HG03175 (cell line): ENCODE measurements around the gene ELL.
"Not testable (repeated sequence)": the region's sequence is repeated elsewhere in the genome, so short reads cannot be mapped to it uniquely, and the experiment has no call there.

ENCODE experiments used
- ATAC-seq: cut with Tn5 transposase; IDR thresholded peaks from one replicate; pipeline ENCODE4 v1.9.1; 2021; ENCODE audit warnings: mild to moderate bottlenecking, moderate library complexity; ENCODE audit not compliant: unreplicated experiment

ELL gene

DNA sequence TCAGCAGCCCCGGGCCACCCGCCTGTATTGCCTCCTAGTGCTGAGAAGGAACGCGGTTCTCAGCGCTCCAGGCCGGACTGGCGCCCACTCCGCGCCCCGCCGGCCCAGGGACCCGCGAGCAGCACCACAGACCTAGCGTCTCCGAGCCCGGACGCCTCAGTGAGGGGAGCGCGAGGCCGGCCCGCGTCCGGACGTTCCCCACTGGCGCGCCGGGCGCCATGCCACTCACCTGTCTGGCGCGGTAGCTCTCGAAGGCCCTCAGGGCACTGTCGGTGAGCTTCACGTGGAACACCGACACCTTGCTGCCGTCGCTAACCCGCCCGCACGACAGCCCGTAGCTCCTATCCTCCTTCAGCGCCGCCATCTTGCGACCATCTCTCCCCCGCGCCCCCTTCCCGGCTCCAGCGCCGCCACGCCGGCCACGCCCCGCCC is at the start of gene ELL:
Gene ELL, minus strand, starts transcription at position 379 of the 432 bp plus-strand sequence. Its CDS starts 15 bp downstream, at position 364.
- no peak for ATAC-seq

DNA sequence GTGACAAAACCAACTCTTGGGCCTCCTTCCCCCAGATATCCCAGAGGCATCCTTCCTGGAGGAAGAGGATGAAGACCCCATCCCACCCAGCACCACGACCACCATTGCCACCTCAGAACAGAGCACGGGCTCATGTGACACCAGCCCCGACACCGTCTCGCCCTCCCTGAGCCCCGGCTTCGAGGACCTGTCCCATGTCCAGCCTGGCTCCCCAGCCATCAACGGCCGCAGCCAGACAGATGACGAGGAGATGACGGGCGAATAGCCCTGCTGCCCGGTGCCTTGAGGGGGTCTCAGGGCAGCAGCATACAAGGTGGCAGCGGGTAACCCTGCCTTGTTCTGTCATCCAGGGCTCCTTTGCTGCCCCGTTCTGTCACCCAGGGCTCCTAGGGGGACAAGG is 46.5 kb upstream of the ELL start:
- no peak for ATAC-seq

DNA sequence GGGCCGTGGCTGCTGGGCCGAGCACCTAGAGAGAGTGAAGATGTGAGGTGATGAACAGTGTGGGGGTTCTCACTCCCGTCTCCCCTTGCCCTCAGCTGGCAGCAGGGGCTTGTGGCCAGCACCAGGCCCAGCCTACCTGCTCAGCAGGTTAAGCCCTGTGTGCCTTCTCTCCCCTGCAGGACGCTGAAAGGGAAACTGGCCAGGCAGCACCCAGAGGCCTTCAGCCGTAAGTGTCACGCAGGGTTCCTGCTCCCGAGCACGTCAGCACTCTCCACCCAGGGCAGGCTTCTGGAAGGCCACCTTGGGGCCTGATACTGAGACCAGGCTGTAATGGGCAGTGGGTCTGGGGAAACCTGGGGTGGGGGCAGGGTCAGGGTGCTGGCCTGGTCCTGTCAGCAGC is 45.1 kb upstream of the ELL start:
- no peak for ATAC-seq

DNA sequence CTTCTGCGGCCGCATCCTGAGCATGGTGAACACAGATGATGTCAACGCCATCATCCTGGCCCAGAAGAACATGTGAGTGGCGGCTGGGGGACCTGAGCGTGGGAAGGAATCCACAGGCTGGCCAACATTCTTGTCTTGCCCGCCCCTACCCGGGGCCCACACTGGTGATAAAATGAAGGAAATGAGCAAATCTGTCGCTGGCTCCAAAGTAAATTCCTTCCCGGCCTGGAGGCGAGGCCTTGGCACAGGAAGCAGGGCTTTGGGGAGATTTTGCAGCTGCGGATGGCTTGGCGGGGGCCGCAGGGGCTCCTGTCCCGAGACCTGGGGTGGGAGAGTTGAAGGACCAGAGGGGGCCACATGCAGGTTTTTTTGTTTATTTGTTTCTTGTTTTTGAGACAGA is 40.2 kb upstream of the ELL start:
- ATAC-seq: no peak

DNA sequence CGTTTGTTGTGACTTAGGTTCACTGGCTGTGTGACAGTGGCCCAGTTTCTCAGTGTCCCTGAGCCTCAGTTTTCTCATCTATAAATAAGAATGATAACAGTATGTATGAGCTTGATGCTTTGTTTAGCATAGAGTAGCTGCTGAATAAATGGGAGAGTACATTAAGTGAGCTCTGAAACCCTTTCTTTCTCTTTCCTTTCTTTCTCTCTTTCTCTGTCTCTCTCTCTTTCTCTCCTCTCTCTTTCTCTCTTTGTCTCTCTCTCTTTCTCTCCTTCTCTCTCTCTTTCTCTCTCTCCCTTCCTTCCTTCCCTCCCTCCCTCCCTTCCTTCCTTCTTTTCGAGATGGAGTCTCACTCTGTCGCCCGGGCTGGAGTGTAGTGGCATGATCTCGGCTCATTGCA is 37.8 kb upstream of the ELL start:
- no peak for ATAC-seq

DNA sequence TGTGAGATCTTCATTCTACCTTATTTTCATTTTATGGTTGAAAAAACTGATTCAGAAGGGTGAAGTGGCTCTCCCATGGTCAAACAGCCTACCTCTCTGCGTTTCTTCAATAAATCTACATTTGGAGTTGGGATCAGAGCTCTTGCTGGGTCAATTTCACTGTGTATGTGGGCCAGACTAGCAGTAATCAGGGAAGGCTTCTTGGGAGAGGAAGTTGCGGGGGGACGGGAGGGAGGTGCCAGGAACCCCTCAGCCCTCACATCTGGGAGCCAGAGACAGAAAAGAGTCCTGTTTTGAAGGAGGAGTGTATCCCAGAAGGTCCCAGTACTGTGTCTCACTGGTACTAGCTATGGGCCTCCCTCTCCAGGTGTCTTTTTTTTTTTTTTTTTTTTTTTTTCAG is 36.7 kb upstream of the ELL start:
- ATAC-seq: no peak

DNA sequence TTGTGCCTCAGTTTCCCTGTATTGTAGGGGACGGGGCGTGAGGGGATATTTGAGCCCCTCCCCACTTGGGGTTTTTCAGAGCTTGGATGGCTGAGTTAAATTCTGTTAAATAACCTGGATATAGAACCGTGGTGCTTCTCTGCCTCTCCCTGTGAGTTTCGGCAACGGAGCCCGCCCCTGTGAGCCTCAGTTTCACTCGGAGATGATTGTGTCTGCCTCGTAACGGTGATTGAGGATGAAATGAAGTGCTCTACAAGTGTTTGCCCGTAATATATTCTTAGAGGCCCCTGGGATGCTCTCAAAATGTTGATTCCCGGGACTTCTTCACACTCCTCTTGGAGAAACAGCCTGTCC is 36.3 kb upstream of the ELL start:
- no peak for ATAC-seq

DNA sequence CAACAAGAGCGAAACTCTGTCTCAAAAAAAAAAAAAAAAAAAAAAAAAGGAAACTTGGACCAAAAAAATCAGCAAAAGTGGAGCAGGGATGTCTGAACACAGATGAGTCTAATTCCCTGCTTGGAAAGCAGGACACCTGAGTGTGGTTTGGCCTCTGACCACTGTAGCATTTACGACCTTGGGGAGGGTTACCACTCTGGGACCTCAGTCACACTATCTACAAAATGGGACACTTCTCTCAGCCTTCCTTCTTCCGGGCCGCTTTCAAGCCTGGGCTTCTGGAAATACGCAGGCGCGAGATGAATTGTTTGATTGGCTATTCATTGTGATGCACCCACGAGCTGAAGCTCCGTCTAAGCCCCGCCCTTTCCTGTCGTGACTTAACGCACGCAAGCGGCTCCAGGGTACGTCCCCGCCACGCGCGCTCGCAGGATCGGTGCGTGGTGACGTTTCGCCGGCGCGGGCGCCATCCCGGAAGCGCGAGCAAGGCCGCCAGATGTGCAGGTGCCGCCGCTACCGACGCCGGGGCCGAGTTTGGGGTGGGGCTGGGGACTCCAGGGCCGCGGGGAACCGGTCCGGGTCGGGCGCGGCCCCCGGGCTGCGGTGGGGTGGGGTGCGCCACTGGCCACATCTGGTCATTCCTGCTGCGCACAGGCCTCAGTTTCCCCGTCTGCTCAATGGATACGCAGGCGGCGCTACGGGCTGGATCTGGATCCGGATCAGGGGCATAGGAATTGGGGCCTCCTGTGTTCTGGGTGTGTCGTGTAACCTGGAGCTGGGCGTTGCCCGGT is 35.7 kb upstream of the ELL start, which contains the start of gene KXD1:
Gene KXD1, plus strand, starts transcription at position 460 of the 791 bp plus-strand sequence. CDS start 4,187 bp downstream, outside the sequence.
- peak; percentile 92 for ATAC-seq

DNA sequence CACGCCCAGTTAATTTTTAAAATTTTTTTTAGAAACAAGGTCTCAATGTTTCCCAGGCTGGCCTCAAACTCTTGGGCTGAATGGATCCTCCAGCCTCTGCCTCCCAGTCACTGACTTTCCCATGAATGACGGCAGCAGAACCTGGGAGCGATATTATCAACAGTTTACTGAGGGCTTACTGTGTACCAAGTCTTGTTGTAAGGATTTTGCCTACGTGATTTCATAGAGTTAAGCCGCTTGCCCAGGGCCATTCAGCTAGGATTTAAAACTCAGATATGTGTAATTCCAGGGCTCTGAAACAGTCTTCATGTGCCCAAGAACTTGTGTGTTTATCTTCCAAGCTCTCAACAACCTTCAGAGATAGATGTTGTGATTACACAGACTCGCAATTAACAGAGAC is 29.8 kb upstream of the ELL start:
- ATAC-seq: no peak

DNA sequence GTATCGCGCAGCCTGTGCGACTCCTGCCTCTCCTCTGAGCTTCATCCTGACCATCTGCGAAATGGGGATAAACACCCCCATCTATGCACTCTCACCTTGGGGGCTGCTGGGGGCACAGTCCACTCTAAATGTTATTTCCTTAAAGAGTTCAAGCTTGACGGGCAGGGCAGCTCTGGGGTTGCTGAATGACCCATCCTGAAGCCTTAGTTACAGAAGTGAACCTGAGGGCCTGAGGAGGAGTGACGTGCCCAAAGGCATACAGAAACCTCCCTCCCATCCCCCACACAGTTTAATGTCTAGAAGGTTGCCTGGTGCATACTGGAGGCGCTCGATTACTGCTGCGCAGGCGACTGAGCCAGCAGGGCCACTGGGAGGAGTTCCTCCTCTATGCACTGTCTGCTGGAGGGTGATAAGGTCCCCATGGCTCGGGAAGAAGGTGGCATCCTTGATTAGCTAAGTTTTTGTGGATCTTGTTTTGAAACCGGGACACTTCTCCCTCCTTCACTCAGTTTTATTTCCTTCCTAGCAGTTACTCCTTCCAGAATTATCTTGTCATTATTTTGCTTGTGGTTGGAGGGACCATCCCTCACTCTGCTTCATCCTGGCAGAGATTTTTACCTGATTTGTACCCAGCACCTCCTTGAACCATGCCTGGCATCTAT is 22.1 kb upstream of the ELL start:
- ATAC-seq: peak; percentile 57

DNA sequence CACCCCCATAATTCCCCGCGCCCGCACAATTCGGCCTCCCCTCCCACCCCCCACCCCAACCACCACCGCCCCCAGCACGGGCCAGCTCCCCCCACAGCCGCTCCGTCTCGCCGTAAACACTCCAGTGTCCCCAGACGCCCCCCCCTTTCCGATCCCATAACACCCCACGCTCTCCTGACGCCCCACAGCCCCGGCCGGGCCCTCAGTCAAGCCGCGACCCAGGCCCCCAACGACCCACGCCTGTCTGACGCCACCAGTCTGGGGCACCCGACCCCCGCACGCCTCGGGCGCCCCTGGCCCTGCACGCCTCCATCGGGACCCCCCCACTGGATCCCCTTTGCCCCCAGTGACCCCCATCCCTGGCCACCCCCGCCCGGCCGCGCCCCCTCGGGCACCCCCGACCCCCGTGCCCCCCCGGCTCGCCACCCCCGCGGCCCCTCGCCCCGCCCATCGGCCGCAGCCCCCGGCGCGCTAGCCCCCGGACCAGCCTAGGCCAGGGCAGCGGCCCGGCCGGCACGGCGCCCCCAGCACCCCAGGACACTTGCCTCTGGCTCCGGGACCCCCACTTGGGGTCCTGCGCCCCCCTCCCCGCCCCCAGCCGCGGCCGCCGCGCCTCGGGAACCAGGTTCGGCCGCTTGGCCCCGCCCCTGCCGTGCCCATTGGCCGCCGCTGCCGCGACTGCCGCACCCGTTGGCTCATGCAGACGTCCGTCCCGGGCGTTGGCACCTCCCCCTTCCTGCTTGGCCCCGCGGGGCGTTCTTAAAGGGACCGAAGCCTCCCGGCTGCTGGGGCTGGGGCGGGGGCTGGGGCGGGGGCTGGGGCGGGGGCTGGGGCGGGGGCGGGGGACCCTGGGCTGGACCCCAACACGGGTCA is 21.3 kb upstream of the ELL start, which contains the start of gene FKBP8:
Gene FKBP8, minus strand, starts transcription at position 633 of the 873 bp plus-strand sequence. CDS start 1,603 bp downstream, outside the sequence.
- peak; percentile 94 for ATAC-seq

DNA sequence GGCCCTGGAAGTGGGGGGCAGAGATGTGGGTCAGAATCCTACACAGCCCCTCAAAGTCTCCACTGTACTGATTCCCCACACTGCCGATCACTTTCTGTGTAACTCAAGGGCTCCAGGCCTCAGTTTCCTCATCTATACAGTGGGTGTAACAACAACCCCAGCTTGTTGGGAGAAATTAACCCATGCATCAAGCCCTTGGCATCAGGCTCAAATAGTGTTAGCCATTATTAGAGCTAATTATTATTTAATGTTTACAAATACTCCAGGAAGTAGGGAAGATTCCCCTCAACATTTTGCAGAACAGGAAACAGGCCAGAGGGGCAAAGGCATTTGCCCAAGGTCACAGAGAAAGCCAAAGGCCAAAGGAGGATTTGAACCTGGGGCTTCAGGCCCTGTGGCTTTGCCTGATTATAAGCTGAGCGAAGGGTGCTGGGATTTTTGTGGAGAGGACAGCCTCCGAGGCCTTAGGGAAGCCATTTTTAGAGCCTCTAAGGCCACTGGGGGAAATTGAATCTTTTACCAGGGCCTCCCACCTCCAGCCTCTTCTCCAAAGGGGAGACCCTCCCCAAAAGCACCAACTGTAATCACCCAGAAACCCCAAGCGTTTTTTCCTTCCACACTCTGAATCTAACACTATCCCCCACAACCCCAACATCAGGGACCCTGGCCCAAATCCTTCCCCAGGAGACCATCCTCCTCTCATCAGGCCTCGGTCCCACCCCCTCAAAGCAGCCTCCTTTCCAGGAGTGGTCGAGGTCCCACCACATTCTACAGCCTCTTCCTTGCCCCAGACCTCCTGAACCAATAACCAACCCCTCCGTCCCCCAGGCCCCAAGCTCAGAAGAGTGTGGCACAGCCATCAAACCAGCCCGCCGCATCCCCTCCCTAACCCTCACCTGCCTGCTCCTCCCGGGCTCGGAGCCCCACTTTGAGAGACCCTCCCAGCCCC is 20.4 kb upstream of the ELL start:
- no peak for ATAC-seq

DNA sequence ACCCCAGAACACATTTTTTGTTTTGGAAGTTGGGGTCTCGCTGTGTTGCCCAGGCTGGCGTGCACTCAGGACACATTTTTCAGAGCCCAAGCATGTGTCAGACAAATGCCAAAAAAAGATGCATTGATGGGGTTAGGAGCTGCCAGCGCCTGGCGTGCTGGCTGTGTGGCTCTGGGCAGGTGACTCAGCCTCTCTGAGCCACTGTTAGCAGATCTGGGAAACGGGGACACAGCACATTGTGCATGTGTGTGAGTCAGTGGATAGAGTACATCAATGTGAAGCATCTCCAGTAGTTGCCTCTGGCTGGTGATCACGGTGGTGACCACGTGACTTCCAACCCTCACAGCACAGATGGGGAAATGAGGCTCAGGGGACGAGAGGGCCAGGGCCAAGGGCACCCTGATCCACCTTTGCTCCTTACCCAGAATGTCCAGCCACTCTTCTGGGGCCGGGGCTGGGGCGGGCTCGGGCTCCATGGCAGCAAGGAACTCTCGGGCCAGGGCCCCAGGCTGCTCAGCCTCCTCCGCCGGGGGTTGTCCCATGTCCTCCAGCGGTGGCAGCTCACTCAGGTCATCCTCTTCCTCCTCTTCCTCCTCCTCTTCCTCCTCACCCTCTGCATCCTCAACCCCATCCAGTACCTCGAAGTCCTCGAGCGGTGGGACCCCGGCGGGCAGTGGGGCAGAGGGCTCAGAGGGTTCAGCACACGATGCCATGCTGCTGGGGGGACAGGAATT is 19.6 kb upstream of the ELL start:
- no peak for ATAC-seq

DNA sequence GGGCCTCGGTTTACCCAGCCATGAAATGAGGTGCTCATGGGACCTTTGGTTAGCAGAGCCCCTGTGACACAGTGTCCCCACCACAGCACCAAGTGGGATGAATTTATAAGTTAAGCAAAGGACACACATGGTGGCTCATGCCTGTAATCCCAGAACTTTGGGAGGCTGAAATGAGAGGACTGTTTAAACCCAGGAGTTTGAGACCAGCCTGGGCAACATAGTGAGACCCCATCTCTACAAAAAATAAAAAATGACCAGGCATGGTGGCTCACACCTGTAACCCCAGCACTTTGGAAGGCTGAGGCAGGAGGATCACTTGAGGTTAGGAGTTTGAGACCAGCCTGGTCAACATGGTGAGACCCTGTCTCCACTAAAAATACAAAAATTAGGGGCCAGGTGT is 18.3 kb upstream of the ELL start:
- ATAC-seq: not testable (repeated sequence)

DNA sequence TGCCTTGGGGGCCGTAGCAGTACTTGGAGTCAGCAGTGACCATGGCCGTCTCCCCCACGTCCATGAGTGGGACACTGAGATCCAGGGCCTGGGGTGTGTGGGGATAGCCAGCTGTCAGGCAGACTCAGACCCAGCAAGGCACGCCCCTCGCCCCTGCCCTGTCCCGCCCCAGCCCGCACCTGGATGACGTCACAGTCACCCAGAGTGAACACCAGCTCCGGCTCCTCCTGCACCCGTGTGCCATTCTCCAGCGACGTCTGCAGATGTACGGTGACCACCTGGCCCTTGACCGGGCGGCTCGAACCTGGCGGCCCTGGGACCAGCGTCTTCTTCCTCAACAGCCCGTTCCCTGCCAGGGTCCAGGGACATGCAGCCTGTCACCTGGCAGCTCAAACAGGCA is 17.5 kb upstream of the ELL start:
- ATAC-seq: no peak

DNA sequence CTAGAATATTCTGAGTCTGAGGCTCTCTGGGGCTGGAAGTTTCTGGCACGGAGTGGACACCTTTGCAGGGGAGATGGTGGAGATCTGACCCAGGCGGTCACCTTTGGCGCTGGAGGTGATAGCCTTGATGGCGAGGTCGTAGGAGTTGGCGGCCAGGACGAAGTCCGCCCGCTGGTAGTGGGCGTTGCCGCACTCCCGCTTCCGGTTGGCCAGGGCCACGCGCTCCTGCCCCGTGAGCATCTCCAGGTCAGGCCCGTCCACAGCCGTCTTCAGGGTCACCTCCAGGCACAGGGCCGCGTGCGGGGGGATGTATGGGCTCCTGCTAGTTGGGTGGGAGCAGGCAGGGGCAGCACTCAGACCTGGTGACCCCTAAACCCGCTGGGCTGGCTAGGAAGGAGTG is 16.2 kb upstream of the ELL start:
- ATAC-seq: no peak

DNA sequence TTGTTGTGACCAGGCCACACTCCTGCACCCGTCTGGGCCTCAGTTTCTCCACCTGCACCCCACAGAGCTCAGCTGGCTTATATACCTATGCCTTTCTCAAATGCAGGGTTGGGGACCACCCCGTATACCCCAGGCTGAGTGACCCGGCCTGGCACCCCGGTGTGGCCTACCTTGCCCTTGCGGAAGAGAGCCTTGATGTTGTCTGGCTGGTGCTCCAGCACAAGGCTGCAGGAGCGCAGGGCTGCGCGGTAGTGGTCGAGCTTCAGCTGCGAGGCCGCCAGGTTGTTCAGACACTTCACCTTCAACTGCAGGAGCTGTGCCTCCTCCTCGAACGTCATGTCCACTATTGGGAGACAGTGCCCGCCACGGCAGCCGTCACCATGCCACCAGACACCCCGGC is 15.6 kb upstream of the ELL start:
- ATAC-seq: no peak

DNA sequence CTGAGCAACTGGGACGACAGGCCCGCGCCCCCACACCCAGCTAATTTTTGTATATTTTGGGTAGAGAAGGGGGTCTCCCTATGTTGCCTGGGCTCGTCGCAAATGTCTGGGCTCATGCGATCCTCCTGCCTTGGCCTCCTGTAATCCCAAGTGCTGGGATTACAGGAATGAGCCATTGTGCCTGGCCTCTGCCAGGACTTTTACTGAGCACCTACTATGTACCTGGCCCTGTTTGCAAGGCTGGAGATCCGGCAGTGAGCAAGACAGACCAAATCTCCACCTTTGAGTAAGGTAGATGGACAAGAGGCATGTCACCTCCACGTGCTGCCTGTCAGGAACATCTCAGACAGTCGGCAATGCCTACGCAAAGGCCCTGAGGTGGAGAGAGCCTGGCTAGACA is 14.6 kb upstream of the ELL start:
- ATAC-seq: no peak

DNA sequence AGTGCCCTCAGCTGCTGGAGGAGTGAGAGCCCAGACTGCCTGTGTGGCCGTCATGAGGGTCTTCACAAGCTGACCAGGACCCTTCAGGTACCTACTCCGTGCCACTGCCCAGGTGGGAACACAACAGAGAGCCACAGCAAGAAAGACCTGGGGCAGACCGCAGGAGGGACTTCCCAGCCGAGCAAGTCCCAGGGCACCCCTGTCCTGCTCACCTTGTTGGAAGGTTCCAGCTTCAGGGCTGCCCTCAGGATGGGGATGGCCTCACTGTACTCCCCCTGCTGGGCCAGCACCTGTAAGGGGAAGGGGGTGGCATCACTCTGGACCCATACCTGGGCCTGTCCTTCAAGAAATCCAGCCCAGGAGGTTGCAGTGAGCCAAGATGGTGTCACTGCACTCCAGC is 11.2 kb upstream of the ELL start:
- no peak for ATAC-seq
